DMS 273 (cell line): ENCODE results near the gene MAG.

Experiments
- DNase-seq: peaks from one replicate; lab custom pipeline; 2025; ENCODE audit not compliant: unreplicated experiment; lab: John Stamatoyannopoulos, UW

MAG gene

DNA sequence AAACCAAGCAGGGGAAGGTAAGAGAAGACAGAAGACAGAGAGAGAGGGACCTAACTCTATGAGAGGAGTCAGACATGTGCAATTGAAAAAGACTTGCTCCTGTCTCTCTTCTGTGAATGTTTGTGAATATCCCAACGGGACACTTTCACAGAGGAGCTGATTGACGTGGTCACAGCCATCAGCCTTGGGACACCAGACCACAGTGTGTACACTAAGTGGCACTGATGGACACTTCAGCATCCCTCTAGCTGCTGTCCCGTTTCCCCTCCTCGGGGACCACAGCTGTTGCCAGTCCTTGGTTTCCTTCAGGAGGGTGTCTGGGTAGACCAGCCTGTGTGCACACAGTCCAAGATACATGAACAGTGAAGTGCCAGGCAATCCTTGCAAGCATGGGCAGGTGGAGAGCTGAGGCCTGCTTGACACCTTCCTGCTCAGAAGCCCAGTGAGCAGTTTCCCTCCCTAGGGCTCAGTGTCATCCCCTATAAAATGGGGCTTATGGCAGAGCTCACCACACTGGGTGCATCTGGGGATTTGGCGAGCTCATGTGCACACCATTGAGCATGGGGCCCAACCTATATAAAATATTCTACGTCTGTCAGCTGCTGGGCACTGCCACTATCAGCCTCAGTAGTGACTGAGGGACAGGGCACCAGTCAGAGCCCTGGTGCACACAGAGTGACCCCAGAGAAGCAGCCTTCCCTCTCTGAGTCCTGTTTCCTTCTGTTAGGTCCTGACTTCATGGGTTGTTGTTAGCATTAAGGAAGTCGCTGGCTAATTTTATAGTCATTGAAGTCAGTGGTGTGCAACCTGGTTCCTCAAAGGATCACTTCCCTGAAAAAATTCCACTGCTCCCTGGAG, 27.5 kb upstream of the MAG start:
- no peak for DNase-seq

- no peak for DNase-seq
These were observed 26.6 kb upstream of the MAG start for GRCh38 chr19:35265126-35265899.

GRCh38 chr19:35265900-35266519, 26.0 kb upstream of the MAG start:
- DNase-seq, result no peak

- peak; percentile 48 for DNase-seq
These were observed 25.2 kb upstream of the MAG start for GRCh38 chr19:35266520-35267352.

- peak; percentile 66 for DNase-seq
These were observed 24.6 kb upstream of the MAG start for GRCh38 chr19:35267353-35267817.

GRCh38 chr19:35267818-35268535, 24.0 kb upstream of the MAG start:
- DNase-seq, result peak; percentile 90

GRCh38 chr19:35268536-35269437, 23.2 kb upstream of the MAG start, which contains the start of gene USF2:
USF2 (plus strand) TSS chr19:35268962; CDS start chr19:35269102, 140 bp downstream.
- peak; percentile 88 for DNase-seq

- DNase-seq, result peak; percentile 85
These were observed 22.4 kb upstream of the MAG start for GRCh38 chr19:35269438-35270117.

GRCh38 chr19:35270381-35270811, 21.6 kb upstream of the MAG start:
- DNase-seq, result no peak

- no peak for DNase-seq
These were observed 20.4 kb upstream of the MAG start for GRCh38 chr19:35271546-35271945.

DNA sequence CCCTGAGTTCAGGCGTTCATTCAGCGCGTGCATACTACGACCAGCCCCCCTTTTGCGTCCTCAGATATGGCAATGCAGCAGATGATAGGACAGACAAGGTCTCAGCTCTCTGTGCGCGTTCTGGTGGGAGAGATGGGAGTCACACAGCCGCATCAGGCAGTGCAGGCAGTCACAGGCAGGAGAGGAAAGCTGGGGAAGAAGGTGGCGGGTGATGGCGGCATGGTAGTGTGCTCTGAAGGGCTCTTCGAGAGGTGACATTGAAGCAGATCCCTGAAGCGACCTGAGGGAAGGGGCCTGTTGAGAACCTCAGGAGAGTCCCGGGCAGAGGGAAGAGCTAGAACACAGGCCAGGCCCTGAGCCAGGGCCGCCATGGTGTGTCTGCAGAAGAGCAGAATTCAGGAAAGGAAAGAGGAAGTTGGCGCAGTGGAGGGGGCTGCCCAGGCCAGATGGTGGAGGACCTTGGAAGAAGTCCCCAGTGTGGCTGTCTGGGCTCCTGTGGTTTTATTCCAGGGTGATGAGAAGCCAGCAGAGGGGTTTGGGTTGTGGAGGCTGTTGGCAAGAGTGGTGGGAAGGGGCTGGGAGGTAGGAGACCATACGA, 19.7 kb upstream of the MAG start:
- DNase-seq, result no peak

GRCh38 chr19:35272954-35273649, 18.9 kb upstream of the MAG start:
- no peak for DNase-seq

- no peak for DNase-seq
These were observed 18.2 kb upstream of the MAG start for GRCh38 chr19:35273686-35274259.

- no peak for DNase-seq
These were observed 17.6 kb upstream of the MAG start for GRCh38 chr19:35274323-35274722.

DNA sequence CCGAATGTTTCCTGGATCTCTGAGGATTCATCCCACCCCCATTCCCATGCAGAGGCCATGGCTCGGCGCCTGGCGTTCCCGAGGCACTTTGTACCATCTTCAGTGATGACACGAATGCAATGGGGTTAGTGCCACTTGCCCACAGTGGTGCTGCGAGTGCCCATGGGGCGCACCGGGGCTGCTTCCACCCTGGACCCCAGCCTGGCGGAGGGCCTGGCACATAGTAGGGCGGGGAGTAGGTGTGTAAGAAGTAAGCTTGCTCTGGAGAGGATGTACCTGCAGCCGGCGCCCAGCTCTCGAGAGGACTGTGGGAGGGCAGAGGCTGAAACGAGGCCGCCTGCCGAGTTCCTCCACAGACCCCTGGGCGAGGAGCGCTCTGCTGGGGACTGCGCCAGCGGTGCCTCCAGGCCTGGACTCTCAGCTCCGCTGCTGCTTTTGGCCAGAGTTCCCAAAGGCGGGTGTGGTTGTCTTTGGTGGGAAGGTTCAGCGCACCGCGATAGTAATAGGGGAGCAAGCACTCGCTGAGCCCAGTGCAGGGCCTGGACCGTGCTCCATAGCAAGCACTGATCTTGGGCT, 15.2 kb upstream of the MAG start:
- no peak for DNase-seq

DNA sequence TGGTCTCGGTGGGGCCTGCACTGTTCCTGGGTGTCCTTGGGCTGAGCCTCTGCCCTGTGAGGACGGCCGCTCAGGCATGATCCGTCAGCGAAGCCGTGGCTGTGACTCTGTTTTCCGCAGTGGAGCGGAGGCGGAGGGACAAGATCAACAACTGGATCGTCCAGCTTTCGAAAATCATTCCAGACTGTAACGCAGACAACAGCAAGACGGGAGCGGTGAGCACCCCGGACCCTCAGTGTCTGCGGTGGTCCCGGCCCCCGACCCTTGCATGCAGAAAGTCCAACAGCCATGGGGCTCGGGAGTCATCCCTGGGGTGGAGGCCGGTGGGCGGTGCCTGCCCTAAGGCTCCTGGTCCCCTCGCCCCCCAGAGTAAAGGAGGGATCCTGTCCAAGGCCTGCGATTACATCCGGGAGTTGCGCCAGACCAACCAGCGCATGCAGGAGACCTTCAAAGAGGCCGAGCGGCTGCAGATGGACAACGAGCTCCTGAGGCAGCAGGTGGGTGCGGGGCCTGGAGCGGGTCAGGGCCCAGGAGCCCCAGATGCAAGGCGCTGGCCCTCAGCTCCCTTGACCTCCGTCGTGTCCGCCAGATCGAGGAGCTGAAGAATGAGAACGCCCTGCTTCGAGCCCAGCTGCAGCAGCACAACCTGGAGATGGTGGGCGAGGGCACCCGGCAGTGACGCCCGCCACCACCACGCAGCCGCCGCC, 13.2 kb upstream of the MAG start:
- DNase-seq, result no peak
